HG03520 (cell line): ENCODE measurements around the gene MBP.
"Not testable (repeated sequence)": the region's sequence is repeated elsewhere in the genome, so short reads cannot be mapped to it uniquely, and the experiment has no call there.

Source experiments
- ATAC-seq: cut with Tn5 transposase; IDR thresholded peaks from one replicate; pipeline ENCODE4 v1.9.1; 2021; ENCODE audit warnings: mild to moderate bottlenecking, moderate library complexity; ENCODE audit not compliant: unreplicated experiment

The MBP gene

GRCh38 chr18:76994086-76994654 lies 138.4 kb downstream of the MBP start:
- no peak for ATAC-seq

GRCh38 chr18:76993573-76993972 lies 139.0 kb downstream of the MBP start:
- ATAC-seq = no peak

GRCh38 chr18:76993085-76993382 lies 139.5 kb downstream of the MBP start:
- ATAC-seq = no peak

GRCh38 chr18:76992226-76993084 lies 140.1 kb downstream of the MBP start:
- no peak for ATAC-seq

- no peak for ATAC-seq
Observed at GRCh38 chr18:76991021-76991688, 141.4 kb downstream of the MBP start.

GRCh38 chr18:76990343-76991020 lies 142.1 kb downstream of the MBP start:
- ATAC-seq = not testable (repeated sequence)

- no peak for ATAC-seq
Observed at GRCh38 chr18:76989647-76990190, 142.9 kb downstream of the MBP start.

- no peak for ATAC-seq
Observed at GRCh38 chr18:76988827-76989646, 143.5 kb downstream of the MBP start.

GRCh38 chr18:76988031-76988826 lies 144.4 kb downstream of the MBP start:
- no peak for ATAC-seq

- ATAC-seq = no peak
Observed at GRCh38 chr18:76986406-76986805, 146.2 kb downstream of the MBP start.

GRCh38 chr18:76985951-76986236 lies 146.7 kb downstream of the MBP start:
- ATAC-seq = no peak

GRCh38 chr18:76985156-76985950 lies 147.2 kb downstream of the MBP start:
- no peak for ATAC-seq

GRCh38 chr18:76984193-76985155 lies 148.1 kb downstream of the MBP start:
- no peak for ATAC-seq

GRCh38 chr18:76983613-76984051 lies 149.0 kb downstream of the MBP start:
- no peak for ATAC-seq

GRCh38 chr18:76982841-76983583 lies 149.6 kb downstream of the MBP start:
- ATAC-seq = peak; percentile 73

- no peak for ATAC-seq
Observed at GRCh38 chr18:76982038-76982437, 150.5 kb downstream of the MBP start.

GRCh38 chr18:76981396-76981968 lies 151.1 kb downstream of the MBP start:
- ATAC-seq = peak; percentile 38
